ENCODE measurements around the gene NFIX. TPM values are rescaled to one million over a fixed set of nuclear protein-coding genes. Genes with fewer than 3 reads are reported as not detected.

NFIX gene
- total RNA-seq, 2 experiments from 2014 or later = 4.7 to 5.0 TPM

DNA sequence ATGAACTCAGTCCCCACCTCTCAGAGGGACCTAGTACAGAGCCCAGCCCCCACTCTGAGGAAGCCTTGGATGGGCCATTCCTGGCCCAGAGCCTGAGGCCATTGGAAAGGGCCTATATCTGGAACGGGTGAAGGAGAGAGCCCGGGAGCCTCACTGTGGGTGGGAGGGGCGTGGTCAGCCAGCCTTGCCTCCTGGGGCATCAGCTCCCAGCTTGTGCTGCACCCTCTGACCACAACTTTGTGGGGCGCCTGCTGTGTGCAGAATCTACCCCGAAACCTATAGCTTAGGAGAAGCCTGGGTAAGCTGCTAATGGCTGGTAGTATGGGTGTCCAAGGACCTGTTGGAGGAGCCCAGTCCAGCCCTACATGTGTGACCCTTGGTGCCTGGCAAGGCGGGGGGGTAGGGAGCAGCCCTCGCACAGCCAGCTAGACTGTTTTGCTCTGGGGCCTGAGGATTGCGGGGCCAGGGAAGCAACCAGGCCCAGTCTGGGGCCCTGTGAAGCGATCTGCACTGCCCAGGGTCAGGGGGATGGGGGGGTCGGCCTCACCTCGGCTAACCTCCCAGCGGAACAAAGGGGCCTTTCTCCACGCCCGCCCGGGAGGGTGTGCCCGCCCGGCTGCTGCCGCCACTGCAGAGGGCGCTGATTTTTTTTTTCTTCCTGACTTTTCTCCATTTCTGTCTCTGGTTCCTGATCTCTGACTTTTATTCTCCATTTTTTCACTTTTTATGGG lies 65.1 kb downstream of the NFIX start:
- no peaks in the 10 kb centered on the region for H3K9me3 Mint-ChIP-seq
- TF ChIP-seq, protein P1, sequence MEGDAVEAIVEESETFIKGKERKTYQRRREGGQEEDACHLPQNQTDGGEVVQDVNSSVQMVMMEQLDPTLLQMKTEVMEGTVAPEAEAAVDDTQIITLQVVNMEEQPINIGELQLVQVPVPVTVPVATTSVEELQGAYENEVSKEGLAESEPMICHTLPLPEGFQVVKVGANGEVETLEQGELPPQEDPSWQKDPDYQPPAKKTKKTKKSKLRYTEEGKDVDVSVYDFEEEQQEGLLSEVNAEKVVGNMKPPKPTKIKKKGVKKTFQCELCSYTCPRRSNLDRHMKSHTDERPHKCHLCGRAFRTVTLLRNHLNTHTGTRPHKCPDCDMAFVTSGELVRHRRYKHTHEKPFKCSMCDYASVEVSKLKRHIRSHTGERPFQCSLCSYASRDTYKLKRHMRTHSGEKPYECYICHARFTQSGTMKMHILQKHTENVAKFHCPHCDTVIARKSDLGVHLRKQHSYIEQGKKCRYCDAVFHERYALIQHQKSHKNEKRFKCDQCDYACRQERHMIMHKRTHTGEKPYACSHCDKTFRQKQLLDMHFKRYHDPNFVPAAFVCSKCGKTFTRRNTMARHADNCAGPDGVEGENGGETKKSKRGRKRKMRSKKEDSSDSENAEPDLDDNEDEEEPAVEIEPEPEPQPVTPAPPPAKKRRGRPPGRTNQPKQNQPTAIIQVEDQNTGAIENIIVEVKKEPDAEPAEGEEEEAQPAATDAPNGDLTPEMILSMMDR (IDR thresholded peaks at IDR 0.05) = no peak
- no peak for DNase-seq

DNA sequence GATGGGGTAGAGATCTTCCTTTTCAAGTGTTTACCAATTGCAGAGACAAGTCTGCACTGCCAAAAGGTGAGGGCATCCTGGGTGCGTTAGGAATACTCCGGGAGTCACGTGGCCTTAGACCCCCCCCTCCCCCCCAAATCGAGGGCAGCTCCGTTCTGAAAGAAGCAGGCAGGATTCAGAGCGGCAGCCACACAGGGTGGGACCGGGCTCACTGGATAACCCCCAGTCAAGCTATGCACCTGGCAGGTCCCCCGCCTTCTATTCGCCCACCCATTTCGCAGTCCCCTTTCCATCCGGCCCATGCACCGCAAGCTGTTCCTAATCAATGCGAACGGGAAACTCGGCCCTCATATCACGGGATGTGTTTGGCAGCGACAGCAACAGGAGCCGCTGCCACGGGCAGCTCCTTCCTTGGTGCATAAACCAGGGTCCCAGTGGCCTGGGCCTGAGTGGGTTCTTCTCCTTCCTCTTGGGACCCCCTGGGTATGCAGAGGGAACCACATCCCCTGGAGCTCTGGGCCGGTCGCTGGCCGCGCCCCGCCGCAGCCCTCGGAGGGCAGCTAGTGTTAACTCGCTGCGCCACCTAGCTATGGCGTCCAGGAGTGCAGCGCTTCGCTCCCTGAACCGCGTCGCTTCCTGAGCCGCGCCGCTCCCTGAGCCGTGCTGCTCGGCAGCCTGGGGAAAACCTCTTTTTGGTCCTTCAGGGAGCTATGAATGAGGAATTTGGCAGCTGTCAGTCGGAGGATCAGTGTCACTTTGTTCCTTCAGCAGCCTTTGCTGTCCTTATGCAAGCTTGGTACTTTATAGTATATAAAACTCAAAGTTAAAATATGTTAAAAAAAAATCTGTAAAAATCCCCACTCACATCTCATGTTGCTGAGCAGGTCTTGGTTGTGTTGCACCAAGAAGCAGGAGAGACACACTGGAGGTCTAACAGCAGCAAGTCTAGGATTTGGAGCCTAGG lies 66.0 kb downstream of the NFIX start:
- Mint-ChIP-seq H3K27ac (no peak overlapping the region), H3K27me3 (peaks cover 14% of the 10 kb centered on the region), H3K4me1 (ENCODE audit: low read depth) (peaks cover 6% of the 10 kb centered on the region), H3K4me3 (peak overlapping the region; percentile 65), H3K36me3 (ENCODE audit: low read depth) (no peaks in the 10 kb centered on the region), H3K9me3 (no peaks in the 10 kb centered on the region)
- ChIA-PET CTCF (interaction anchor here (0.8 to 10.1 kb wide), 38 partner anchors 9 to 528 kb away, joined by 3 to 160 read pairs (median 7); partner anchors contain the start of gene NFIX), POLR2A (interaction anchor here (0.9 kb wide), 1 partner anchor 9 kb away, joined by 3 read pairs; no protein-coding TSS in a partner anchor)
- intact Hi-C loops (cut with micrococcal nuclease) = loop anchor here (5.0 kb wide), 1 partner anchor 84 kb away; no protein-coding TSS in a partner anchor
- DNase-seq = peak; percentile 88
- TF ChIP-seq, protein P1 (IDR thresholded peaks at IDR 0.05) = peak; percentile 98
- peak; percentile 99 for ATAC-seq

More for the DNA sequence above, 65.1 kb downstream of the NFIX start:
- peaks cover 14% of the 10 kb centered on the region for H3K27me3 Mint-ChIP-seq
- ATAC-seq = no peak
- ChIA-PET POLR2A (no interaction called here), CTCF (interaction anchor here (1.0 to 10.1 kb wide), 29 partner anchors 8 to 235 kb away, joined by 3 to 160 read pairs (median 13); partner anchors contain the start of gene NFIX)
- no peak overlapping the region for H3K4me3 Mint-ChIP-seq
- intact Hi-C loops (cut with micrococcal nuclease) = loop anchor here (5.0 kb wide), 1 partner anchor 83 kb away; no protein-coding TSS in a partner anchor
- H3K36me3 Mint-ChIP-seq (ENCODE audit: low read depth) = no peaks in the 10 kb centered on the region
- no peak overlapping the region for H3K27ac Mint-ChIP-seq
- peaks cover 6% of the 10 kb centered on the region for H3K4me1 Mint-ChIP-seq (ENCODE audit: low read depth)

DNA sequence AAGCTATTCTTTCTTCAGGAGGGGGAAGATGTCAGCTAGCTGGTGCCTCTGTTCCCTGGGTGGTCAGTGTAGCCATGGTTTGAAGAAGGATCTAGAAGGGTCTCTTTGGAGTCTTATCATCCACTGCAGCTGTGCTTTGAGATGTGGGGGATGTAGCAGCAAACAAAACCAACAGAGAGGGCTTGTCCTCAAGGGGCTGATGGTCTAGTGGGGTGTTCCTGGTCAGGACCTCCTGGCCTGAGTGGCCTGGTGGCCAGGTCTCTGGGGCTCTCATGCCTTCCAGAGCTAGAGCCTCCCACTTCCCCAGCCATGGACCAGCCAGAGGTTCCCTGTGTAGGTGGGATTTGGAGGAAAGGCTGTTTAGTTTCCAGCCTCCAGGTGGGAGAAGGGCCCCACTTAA lies 67.0 kb downstream of the NFIX start:
- H3K4me3 Mint-ChIP-seq = no peak overlapping the region
- H3K27me3 Mint-ChIP-seq = peaks cover 14% of the 10 kb centered on the region
- no peak for DNase-seq
- no peaks in the 10 kb centered on the region for H3K36me3 Mint-ChIP-seq (ENCODE audit: low read depth)
- no peaks in the 10 kb centered on the region for H3K9me3 Mint-ChIP-seq
- peaks cover 6% of the 10 kb centered on the region for H3K4me1 Mint-ChIP-seq (ENCODE audit: low read depth)
- CTCF ChIA-PET = interaction anchor here (1.2 to 10.1 kb wide), 16 partner anchors 8 to 527 kb away, joined by 4 to 160 read pairs (median 30); no protein-coding TSS in a partner anchor
- TF ChIP-seq, protein P1 (IDR thresholded peaks at IDR 0.05) = no peak
- no peak for ATAC-seq
- H3K27ac Mint-ChIP-seq = no peak overlapping the region
- intact Hi-C loops (cut with micrococcal nuclease) = loop anchor here (5.0 kb wide), 1 partner anchor 85 kb away; no protein-coding TSS in a partner anchor
- POLR2A ChIA-PET = interaction anchor here (0.9 kb wide), 1 partner anchor 10 kb away, joined by 3 read pairs; no protein-coding TSS in a partner anchor

DNA sequence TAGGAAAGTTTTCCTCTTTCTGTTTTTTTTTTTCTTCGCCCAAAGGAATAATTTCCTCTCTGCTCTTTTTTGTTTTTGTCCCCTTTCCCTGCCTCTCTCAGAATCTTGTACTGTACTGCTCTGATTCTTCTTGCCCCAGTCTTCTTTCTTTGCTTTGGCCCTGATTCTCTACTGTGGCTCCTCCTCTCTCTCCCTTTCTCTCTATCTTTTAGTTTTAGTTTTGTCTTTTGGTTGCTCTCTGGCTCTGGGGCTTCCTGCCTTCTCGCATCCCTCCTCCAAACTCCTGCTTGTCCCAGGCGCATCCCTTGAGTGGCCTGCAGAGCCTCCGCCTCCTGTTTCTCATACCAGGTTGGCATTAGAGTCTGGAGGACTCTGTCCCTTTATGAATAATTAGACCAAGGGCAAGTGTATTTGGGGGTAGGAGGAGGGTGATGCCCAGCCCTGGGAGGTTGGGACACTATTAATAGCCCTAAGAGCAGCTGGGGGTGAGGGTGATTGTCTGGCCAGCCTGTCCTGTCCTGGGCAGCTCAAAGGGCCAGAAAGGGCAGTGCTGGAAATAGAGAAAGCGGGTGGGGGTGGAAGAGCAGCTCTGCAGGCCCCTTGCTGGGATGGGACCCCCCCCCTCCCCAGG lies 68.3 kb downstream of the NFIX start:
- Mint-ChIP-seq H3K4me3 (no peak overlapping the region), H3K36me3 (ENCODE audit: low read depth) (no peaks in the 10 kb centered on the region), H3K9me3 (no peaks in the 10 kb centered on the region), H3K27ac (no peak overlapping the region), H3K4me1 (ENCODE audit: low read depth) (peaks cover 6% of the 10 kb centered on the region), H3K27me3 (peaks cover 14% of the 10 kb centered on the region)
- ChIA-PET CTCF (interaction anchor here (0.9 to 4.7 kb wide), 7 partner anchors 16 to 98 kb away, joined by 3 to 82 read pairs (median 4); no protein-coding TSS in a partner anchor), POLR2A (no interaction called here)
- ATAC-seq (no peak), DNase-seq (no peak)
- TF ChIP-seq, protein P1 (IDR thresholded peaks at IDR 0.05) = no peak
- intact Hi-C loops (cut with micrococcal nuclease) = loop anchor here (5.0 kb wide), 1 partner anchor 86 kb away; no protein-coding TSS in a partner anchor
